ENCODE data around the gene ZWILCH.

DNA sequence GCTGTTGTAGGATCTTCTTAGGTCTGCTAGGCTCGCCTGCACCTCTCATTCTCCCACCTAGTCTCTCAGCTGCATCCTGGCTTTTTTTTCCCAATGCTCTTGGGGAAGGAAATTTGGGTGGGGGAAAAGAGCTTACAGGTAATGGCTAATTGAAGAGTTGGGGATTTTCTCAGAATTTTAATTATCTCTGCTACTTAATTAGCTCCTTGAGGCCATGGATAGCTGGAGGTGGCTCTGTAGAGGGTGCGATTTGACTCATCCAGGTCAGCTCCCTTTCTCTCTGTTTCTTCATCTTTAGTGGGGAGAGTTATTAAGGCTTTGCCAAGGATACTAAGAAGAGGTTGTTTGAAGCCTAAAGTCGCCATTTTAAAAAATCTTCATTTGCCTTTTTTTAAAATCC, 30.2 kb upstream of the ZWILCH start:
- TF ChIP-seq POLR2A (IDR thresholded peaks at IDR 0.05) (no peak), POLR2AphosphoS5 (IDR thresholded peaks at IDR 0.05) (no peak)

All from prostate gland (tissue), 1 donor.